Measurements from ENCODE around the gene JPH2.

JPH2 gene

GRCh38 chr20:44118185-44119033 is 68.6 kb downstream of the JPH2 start:
- peaks cover 4% of the 10 kb centered on the region for H3K4me1 Mint-ChIP-seq (ENCODE audit: low read depth)
- H3K27ac Mint-ChIP-seq: no peak overlapping the region
- no peaks in the 10 kb centered on the region for H3K36me3 Mint-ChIP-seq
- no peaks in the 10 kb centered on the region for H3K9me3 Mint-ChIP-seq (ENCODE audit: low read depth)
- H3K4me3 Mint-ChIP-seq: no peak overlapping the region
- H3K27me3 Mint-ChIP-seq: peaks cover 21% of the 10 kb centered on the region

GRCh38 chr20:44117296-44118184 is 69.4 kb downstream of the JPH2 start:
- peaks cover 21% of the 10 kb centered on the region for H3K27me3 Mint-ChIP-seq
- H3K9me3 Mint-ChIP-seq (ENCODE audit: low read depth): no peaks in the 10 kb centered on the region
- peaks cover 4% of the 10 kb centered on the region for H3K4me1 Mint-ChIP-seq (ENCODE audit: low read depth)
- H3K4me3 Mint-ChIP-seq: no peak overlapping the region
- no peak overlapping the region for H3K27ac Mint-ChIP-seq
- H3K36me3 Mint-ChIP-seq: no peaks in the 10 kb centered on the region

- peaks cover 4% of the 10 kb centered on the region for H3K4me1 Mint-ChIP-seq (ENCODE audit: low read depth)
- no peaks in the 10 kb centered on the region for H3K36me3 Mint-ChIP-seq
- peaks cover 19% of the 10 kb centered on the region for H3K27me3 Mint-ChIP-seq
- no peak overlapping the region for H3K27ac Mint-ChIP-seq
- no peaks in the 10 kb centered on the region for H3K9me3 Mint-ChIP-seq (ENCODE audit: low read depth)
- no peak overlapping the region for H3K4me3 Mint-ChIP-seq
Measured at GRCh38 chr20:44115762-44116644, 71.0 kb downstream of the JPH2 start.

- Mint-ChIP-seq H3K4me3 (no peak overlapping the region), H3K4me1 (ENCODE audit: low read depth) (peaks cover 4% of the 10 kb centered on the region), H3K27ac (no peak overlapping the region), H3K9me3 (ENCODE audit: low read depth) (no peaks in the 10 kb centered on the region), H3K36me3 (no peaks in the 10 kb centered on the region), H3K27me3 (peaks cover 22% of the 10 kb centered on the region)
Measured at GRCh38 chr20:44115181-44115580, 71.8 kb downstream of the JPH2 start.

- Mint-ChIP-seq H3K4me1 (ENCODE audit: low read depth) (peaks cover 4% of the 10 kb centered on the region), H3K9me3 (ENCODE audit: low read depth) (no peaks in the 10 kb centered on the region), H3K27me3 (peaks cover 30% of the 10 kb centered on the region), H3K27ac (no peak overlapping the region), H3K36me3 (peaks cover 2% of the 10 kb centered on the region), H3K4me3 (no peak overlapping the region)
Measured at GRCh38 chr20:44113618-44114376, 73.2 kb downstream of the JPH2 start.

- Mint-ChIP-seq H3K4me1 (ENCODE audit: low read depth) (peaks cover 4% of the 10 kb centered on the region), H3K27ac (no peak overlapping the region), H3K9me3 (ENCODE audit: low read depth) (no peaks in the 10 kb centered on the region), H3K4me3 (no peak overlapping the region), H3K27me3 (peaks cover 31% of the 10 kb centered on the region), H3K36me3 (peaks cover 4% of the 10 kb centered on the region)
Measured at GRCh38 chr20:44112889-44113617, 73.9 kb downstream of the JPH2 start.

- peaks cover 4% of the 10 kb centered on the region for H3K4me1 Mint-ChIP-seq (ENCODE audit: low read depth)
- no peaks in the 10 kb centered on the region for H3K9me3 Mint-ChIP-seq (ENCODE audit: low read depth)
- H3K4me3 Mint-ChIP-seq: no peak overlapping the region
- H3K36me3 Mint-ChIP-seq: peaks cover 6% of the 10 kb centered on the region
- H3K27me3 Mint-ChIP-seq: peaks cover 27% of the 10 kb centered on the region
- no peak overlapping the region for H3K27ac Mint-ChIP-seq
Measured at GRCh38 chr20:44112456-44112855, 74.5 kb downstream of the JPH2 start.

- peaks cover 28% of the 10 kb centered on the region for H3K27me3 Mint-ChIP-seq
Measured at GRCh38 chr20:44111712-44112335, 75.2 kb downstream of the JPH2 start.

GRCh38 chr20:44110816-44111568 is 76.0 kb downstream of the JPH2 start:
- peaks cover 22% of the 10 kb centered on the region for H3K27me3 Mint-ChIP-seq
- peaks cover 7% of the 10 kb centered on the region for H3K36me3 Mint-ChIP-seq
- H3K4me1 Mint-ChIP-seq (ENCODE audit: low read depth): no peaks in the 10 kb centered on the region
- no peak overlapping the region for H3K4me3 Mint-ChIP-seq
- no peaks in the 10 kb centered on the region for H3K9me3 Mint-ChIP-seq (ENCODE audit: low read depth)
- no peak overlapping the region for H3K27ac Mint-ChIP-seq

More at GRCh38 chr20:44111712-44112335, 75.2 kb downstream of the JPH2 start:
- no peak overlapping the region for H3K27ac Mint-ChIP-seq
- H3K4me1 Mint-ChIP-seq (ENCODE audit: low read depth): peaks cover 4% of the 10 kb centered on the region
- no peak overlapping the region for H3K4me3 Mint-ChIP-seq
- peaks cover 7% of the 10 kb centered on the region for H3K36me3 Mint-ChIP-seq
- H3K9me3 Mint-ChIP-seq (ENCODE audit: low read depth): no peaks in the 10 kb centered on the region

- Mint-ChIP-seq H3K4me3 (no peak overlapping the region), H3K9me3 (ENCODE audit: low read depth) (no peaks in the 10 kb centered on the region), H3K4me1 (ENCODE audit: low read depth) (no peaks in the 10 kb centered on the region), H3K36me3 (peaks cover 7% of the 10 kb centered on the region), H3K27ac (no peak overlapping the region), H3K27me3 (peaks cover 21% of the 10 kb centered on the region)
Measured at GRCh38 chr20:44109951-44110361, 77.0 kb downstream of the JPH2 start.

- peaks cover 11% of the 10 kb centered on the region for H3K9me3 Mint-ChIP-seq (ENCODE audit: low read depth)
- H3K4me1 Mint-ChIP-seq (ENCODE audit: low read depth): no peaks in the 10 kb centered on the region
- H3K4me3 Mint-ChIP-seq: no peak overlapping the region
- peaks cover 7% of the 10 kb centered on the region for H3K36me3 Mint-ChIP-seq
- no peak overlapping the region for H3K27ac Mint-ChIP-seq
- peaks cover 38% of the 10 kb centered on the region for H3K27me3 Mint-ChIP-seq
Measured at GRCh38 chr20:44106615-44107014, 80.4 kb downstream of the JPH2 start.

GRCh38 chr20:44104798-44105517 is 82.0 kb downstream of the JPH2 start:
- H3K9me3 Mint-ChIP-seq (ENCODE audit: low read depth): peaks cover 11% of the 10 kb centered on the region

More at GRCh38 chr20:44104798-44105517, 82.0 kb downstream of the JPH2 start:
- Mint-ChIP-seq H3K4me3 (no peak overlapping the region), H3K4me1 (ENCODE audit: low read depth) (no peaks in the 10 kb centered on the region), H3K36me3 (peaks cover 10% of the 10 kb centered on the region), H3K27me3 (peaks cover 42% of the 10 kb centered on the region), H3K27ac (no peak overlapping the region)

All from activated naive CD8-positive, alpha-beta T cell (primary cell).